ENCODE measurements around the gene RGS6.

RGS6 gene

DNA sequence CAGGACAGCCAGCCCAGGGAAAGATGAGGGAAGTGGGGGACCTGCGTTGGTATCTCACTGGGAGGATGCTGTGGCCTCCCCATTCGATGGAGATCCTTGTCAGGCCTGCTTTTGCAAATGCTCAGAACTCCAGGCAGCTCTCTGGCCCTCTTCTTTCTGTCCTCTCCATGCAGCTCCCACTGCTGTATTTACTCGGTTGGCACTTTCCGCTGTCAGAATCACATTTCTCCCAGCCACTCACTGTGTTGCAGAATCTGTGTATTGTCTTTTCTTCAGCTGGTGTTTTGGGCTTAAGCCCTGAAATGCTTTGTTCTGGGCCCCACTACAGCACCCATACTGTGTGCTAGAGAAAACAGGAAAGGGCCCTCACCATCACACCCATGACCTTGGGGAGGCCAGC lies 401.1 kb downstream of the RGS6 start:
- no peak for DNase-seq

- no peak for DNase-seq
Observed at GRCh38 chr14:72336311-72336980, 404.2 kb downstream of the RGS6 start.

- no peak for DNase-seq
Observed at GRCh38 chr14:72341237-72341636, 409.0 kb downstream of the RGS6 start.

DNA sequence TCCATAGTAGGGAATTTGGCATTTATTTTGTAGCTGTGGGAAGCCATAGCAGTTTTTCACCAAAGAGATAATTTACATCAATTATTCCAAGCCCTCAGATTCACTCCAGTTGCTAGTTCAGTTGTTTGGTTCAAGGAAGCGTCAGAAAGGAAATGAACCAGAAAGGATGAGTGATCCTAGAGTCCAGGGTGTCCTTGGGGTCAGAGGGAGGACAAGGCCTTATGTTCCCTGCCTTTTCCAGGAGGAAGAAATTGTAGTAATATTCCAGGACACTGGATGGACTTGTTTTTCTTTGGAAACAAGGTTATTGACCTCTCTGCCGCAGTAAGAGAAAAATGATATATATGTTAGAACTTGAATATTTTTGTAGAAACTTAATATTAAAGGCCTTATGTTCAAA lies 409.5 kb downstream of the RGS6 start:
- DNase-seq = no peak

GRCh38 chr14:72347118-72347517 lies 414.9 kb downstream of the RGS6 start:
- no peak for DNase-seq

DNA sequence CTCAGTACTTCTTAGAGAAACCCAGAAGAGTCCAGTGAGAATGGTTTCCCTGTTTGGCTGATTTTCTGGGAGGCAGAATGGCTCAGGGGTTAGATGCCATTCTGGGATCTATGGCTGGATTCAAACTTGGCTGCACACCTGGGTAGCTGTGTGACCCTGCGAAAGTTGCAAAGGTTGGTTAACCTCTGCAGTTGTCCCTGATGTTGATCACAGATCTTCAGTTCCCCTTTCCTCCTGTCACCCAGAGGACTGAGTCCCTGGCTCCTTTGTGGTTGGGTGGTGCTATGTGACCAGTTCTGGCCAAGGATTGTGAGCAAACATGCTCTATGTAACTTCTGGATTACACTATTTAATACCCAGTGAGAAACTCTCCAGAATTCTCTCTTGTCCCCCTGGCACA lies 418.0 kb downstream of the RGS6 start:
- no peak for DNase-seq

- DNase-seq = no peak
Observed at GRCh38 chr14:72352012-72352411, 419.8 kb downstream of the RGS6 start.

GRCh38 chr14:72366619-72367018 lies 434.4 kb downstream of the RGS6 start:
- DNase-seq = no peak

DNA sequence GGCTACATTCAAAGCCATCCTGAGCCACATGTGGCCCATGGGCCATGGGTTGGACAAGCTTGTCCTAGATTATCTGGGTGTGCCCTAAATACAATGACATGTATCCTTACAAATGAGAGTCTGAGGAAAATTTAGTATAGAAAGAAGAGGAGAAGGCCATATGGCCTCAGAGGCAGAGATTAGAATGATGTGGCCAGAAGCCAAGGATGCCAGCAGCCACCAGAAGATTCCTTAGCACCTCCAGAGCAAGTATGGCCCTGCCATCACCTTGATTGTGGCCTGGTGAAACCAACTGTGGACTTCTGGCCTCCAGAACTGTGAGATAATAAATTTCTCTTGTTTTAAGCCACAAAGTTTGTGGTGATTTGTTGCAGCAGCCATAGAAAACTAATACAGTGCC lies 436.9 kb downstream of the RGS6 start:
- no peak for DNase-seq

DNA sequence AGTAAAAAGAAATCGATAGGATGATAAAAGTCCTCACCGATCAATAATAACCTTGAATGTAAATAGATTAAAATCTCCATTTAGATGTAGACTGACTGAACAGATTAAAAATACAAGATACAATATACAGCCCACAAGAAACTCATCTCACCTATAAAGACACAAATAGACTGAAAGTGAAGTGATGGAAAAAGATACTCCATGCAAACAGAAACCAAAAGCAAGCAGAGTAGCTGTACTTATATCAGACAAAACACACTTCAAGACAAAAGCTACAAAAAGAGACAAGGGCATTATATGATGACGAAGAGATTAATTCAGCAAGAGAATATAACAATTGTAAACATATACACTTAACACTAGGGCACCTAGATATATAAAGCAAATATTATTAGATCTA lies 444.8 kb downstream of the RGS6 start:
- no peak for DNase-seq

GRCh38 chr14:72380456-72380855 lies 448.2 kb downstream of the RGS6 start:
- no peak for DNase-seq

GRCh38 chr14:72383865-72384264 lies 451.6 kb downstream of the RGS6 start:
- DNase-seq = no peak

- DNase-seq = no peak
Observed at GRCh38 chr14:72387726-72388125, 455.5 kb downstream of the RGS6 start.

GRCh38 chr14:72389200-72389599 lies 457.0 kb downstream of the RGS6 start:
- no peak for DNase-seq

DNA sequence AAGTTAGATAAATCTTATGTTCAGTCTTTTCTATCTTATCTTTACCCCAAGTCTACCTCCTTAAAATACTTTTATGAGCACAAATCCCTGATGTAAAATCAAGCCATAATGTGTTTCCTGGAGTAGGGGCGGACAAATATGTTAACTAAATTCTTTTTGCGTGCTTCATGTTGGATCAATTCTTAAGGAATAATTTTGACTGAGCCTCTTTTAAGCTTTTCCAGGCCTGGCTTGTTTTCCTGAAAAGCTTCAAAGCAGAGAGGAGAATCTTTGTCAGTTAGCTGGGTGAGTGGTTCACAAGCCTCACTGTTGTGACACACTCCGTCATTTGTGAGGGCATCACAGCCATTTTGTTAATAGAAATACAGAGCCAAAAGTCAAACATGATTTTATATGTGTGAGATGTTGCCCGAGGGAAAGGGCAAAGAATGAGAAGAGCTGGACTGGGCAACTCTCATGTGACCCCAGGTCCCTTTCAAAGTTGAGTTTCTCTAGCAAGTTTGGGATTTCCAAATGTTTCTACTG lies 468.9 kb downstream of the RGS6 start:
- DNase-seq = no peak

GRCh38 chr14:72401632-72402376 lies 469.6 kb downstream of the RGS6 start:
- no peak for DNase-seq

- DNase-seq = no peak
Observed at GRCh38 chr14:72402377-72402772, 470.1 kb downstream of the RGS6 start.

- DNase-seq = no peak
Observed at GRCh38 chr14:72404106-72404774, 472.0 kb downstream of the RGS6 start.

GRCh38 chr14:72404998-72405397 lies 472.8 kb downstream of the RGS6 start:
- no peak for DNase-seq

DNA sequence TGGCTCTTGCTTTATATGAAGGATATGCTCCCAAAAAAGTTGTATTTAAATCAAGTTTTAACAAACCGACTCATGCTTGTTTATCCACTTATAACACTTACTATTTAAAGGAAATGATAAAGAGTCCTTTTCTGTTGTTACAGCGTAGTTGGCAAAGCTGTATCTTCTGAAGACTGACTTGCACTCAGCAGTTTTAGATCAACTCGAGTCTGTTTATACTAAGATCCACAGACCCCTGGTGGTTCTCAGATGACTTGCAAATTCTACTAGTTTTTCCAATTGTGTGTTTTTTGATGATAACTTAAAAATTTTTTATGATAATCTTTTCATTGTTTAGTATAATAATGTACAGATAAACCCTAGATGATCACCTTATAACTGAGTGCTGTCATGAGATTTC lies 475.8 kb downstream of the RGS6 start:
- DNase-seq = no peak

GRCh38 chr14:72409047-72409446 lies 476.8 kb downstream of the RGS6 start:
- no peak for DNase-seq

- DNase-seq = no peak
Observed at GRCh38 chr14:72416081-72416849, 484.0 kb downstream of the RGS6 start.

- no peak for DNase-seq
Observed at GRCh38 chr14:72416892-72417291, 484.7 kb downstream of the RGS6 start.

Data from NCI-H446 treated with DMSO at 0.1 percent for 48 hours (cell line).